GM21390 (cell line): Measurements from ENCODE around the gene METAP1D.

Source experiments
- ATAC-seq: cut with Tn5 transposase; IDR thresholded peaks from one replicate; pipeline ENCODE4 v1.9.1; 2021; ENCODE audit not compliant: unreplicated experiment

METAP1D gene

GRCh38 chr2:172079416-172079815, 79.7 kb downstream of the METAP1D start:
- no peak for ATAC-seq

GRCh38 chr2:172079838-172080640, 80.3 kb downstream of the METAP1D start:
- no peak for ATAC-seq

GRCh38 chr2:172080641-172081220, 81.0 kb downstream of the METAP1D start:
- ATAC-seq = no peak

GRCh38 chr2:172081221-172082022, 81.7 kb downstream of the METAP1D start:
- ATAC-seq = no peak

- no peak for ATAC-seq
Observed at GRCh38 chr2:172082105-172082943, 82.6 kb downstream of the METAP1D start.

- no peak for ATAC-seq
Observed at GRCh38 chr2:172082944-172083627, 83.3 kb downstream of the METAP1D start.

- no peak for ATAC-seq
Observed at GRCh38 chr2:172083628-172084394, 84.1 kb downstream of the METAP1D start.

- no peak for ATAC-seq
Observed at GRCh38 chr2:172084395-172084644, 84.6 kb downstream of the METAP1D start.

GRCh38 chr2:172084645-172085459, 85.1 kb downstream of the METAP1D start:
- ATAC-seq = peak; percentile 88

- ATAC-seq = peak; percentile 11
Observed at GRCh38 chr2:172085460-172086159, 85.9 kb downstream of the METAP1D start, which contains the start of gene DLX1. Gene DLX1, plus strand, starts transcription at chr2:172085507. Its CDS starts 171 bp downstream, at chr2:172085678.

GRCh38 chr2:172086241-172087206, 86.8 kb downstream of the METAP1D start:
- no peak for ATAC-seq

- ATAC-seq = no peak
Observed at GRCh38 chr2:172087207-172087779, 87.5 kb downstream of the METAP1D start.

GRCh38 chr2:172087780-172088244, 88.1 kb downstream of the METAP1D start:
- ATAC-seq = no peak

GRCh38 chr2:172088245-172089004, 88.7 kb downstream of the METAP1D start:
- ATAC-seq = no peak

GRCh38 chr2:172089005-172089504, 89.3 kb downstream of the METAP1D start:
- no peak for ATAC-seq

- ATAC-seq = no peak
Observed at GRCh38 chr2:172089633-172090032, 89.9 kb downstream of the METAP1D start.
